ENCODE measurements around the gene ESRRG.

ESRRG gene

DNA sequence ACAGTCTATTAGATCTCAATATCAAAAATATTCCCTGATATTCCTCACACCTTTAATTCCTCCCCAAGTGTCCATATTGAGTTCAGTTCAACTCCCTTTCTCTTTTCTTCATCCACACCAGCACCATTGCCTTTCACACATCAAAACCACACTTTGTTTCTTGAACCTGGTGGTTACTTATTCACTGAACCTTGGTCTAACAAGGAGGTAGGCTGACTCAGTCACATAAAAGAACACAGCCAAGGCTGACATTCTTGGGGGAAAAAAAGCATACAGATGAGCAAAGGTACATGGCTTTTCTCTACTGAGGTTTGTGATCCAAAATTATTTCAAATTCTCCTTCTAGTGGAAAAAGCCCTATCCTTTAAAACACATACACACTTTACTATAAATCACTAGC, 168.3 kb downstream of the ESRRG start:
- H2AFZ ChIP-seq (ENCODE audit: low read length): no peak overlapping the region
- no peaks in the 10 kb centered on the region for H3K79me2 ChIP-seq (ENCODE audit: insufficient read depth, low read length)
- H4K20me1 ChIP-seq (ENCODE audit: insufficient read depth, low read length, poor library complexity, severe bottlenecking): no peaks in the 10 kb centered on the region
- no peak overlapping the region for H3K9ac ChIP-seq (ENCODE audit: low read depth, low read length, poor library complexity, severe bottlenecking)
- H3K4me2 ChIP-seq (ENCODE audit: low read depth, low read length, poor library complexity, severe bottlenecking): no peak overlapping the region
- H3F3A ChIP-seq (ENCODE audit: low read depth): no peaks in the 10 kb centered on the region
- H3K27me3 ChIP-seq (ENCODE audit: insufficient read depth, low read length, poor library complexity, severe bottlenecking): no peaks in the 10 kb centered on the region
- no peaks in the 10 kb centered on the region for H3K36me3 ChIP-seq (ENCODE audit: insufficient read depth, low read length)
- H3K9me3 ChIP-seq (ENCODE audit: insufficient read depth, low read depth, low read length): no peaks in the 10 kb centered on the region
- no peaks in the 10 kb centered on the region for H3K4me1 ChIP-seq (ENCODE audit: insufficient read depth, low read length, poor library complexity, severe bottlenecking)
- H3K4me3 ChIP-seq (ENCODE audit: low read length, poor library complexity, severe bottlenecking): no peak overlapping the region
- TF ChIP-seq, protein P1, sequence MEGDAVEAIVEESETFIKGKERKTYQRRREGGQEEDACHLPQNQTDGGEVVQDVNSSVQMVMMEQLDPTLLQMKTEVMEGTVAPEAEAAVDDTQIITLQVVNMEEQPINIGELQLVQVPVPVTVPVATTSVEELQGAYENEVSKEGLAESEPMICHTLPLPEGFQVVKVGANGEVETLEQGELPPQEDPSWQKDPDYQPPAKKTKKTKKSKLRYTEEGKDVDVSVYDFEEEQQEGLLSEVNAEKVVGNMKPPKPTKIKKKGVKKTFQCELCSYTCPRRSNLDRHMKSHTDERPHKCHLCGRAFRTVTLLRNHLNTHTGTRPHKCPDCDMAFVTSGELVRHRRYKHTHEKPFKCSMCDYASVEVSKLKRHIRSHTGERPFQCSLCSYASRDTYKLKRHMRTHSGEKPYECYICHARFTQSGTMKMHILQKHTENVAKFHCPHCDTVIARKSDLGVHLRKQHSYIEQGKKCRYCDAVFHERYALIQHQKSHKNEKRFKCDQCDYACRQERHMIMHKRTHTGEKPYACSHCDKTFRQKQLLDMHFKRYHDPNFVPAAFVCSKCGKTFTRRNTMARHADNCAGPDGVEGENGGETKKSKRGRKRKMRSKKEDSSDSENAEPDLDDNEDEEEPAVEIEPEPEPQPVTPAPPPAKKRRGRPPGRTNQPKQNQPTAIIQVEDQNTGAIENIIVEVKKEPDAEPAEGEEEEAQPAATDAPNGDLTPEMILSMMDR (conservative IDR thresholded peaks at IDR 0.05; ENCODE audit: low read length): no peak
- no peak for TF ChIP-seq EZH2phosphoT487 (IDR thresholded peaks at IDR 0.05; ENCODE audit: borderline replicate concordance)
- H3K9me2 ChIP-seq (replicated peaks; ENCODE audit: low read depth, low read length): no peaks in the 10 kb centered on the region

DNA sequence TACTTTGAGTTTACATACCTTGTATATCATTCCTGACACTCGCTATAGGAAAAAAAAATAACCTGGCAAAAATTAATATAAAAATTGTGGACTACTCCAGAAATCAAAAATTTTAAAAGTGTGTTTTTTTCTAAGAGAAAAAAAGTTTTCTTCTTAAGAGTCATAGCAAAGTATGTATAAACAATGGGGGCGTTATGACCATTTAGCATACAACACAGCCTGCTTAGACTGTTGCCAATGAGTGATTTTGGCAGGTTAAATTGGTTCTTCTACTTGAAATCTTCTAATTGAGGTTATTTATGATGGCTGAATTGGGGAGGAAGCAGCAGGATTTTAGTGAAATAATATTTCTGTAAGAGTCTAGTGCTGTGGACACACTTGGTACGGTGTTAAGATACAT, 169.5 kb downstream of the ESRRG start:
- TF ChIP-seq, protein P1 (conservative IDR thresholded peaks at IDR 0.05; ENCODE audit: low read length): no peak
- no peak for TF ChIP-seq EZH2phosphoT487 (IDR thresholded peaks at IDR 0.05; ENCODE audit: borderline replicate concordance)

DNA sequence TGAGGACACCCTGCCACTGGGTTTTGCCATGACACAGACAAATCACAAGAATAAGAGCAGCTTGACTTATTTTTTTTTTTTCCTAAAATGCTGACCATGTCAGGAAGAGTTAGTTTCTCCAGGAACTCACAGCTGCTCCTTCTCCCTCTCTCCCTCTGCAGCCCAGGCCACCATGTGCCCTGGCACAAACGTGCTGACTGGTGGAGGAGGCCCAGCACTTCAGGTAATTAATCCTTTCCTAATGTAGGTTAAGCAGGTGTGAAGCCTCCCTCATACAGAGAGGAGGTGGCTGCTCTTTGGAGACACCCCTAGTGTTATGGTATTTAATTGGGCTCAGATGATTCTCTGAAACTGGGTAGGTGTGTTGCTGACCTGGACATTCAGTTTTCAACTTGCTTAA, 170.2 kb downstream of the ESRRG start:
- H3K4me2 ChIP-seq (ENCODE audit: low read depth, low read length, poor library complexity, severe bottlenecking): no peak overlapping the region
- no peak for TF ChIP-seq EZH2phosphoT487 (IDR thresholded peaks at IDR 0.05; ENCODE audit: borderline replicate concordance)
- TF ChIP-seq, protein P1 (conservative IDR thresholded peaks at IDR 0.05; ENCODE audit: low read length): no peak
- H3K27me3 ChIP-seq (ENCODE audit: insufficient read depth, low read length, poor library complexity, severe bottlenecking): no peaks in the 10 kb centered on the region
- no peak overlapping the region for H3K4me3 ChIP-seq (ENCODE audit: low read length, poor library complexity, severe bottlenecking)
- H3K79me2 ChIP-seq (ENCODE audit: insufficient read depth, low read length): no peaks in the 10 kb centered on the region
- H3K9me3 ChIP-seq (ENCODE audit: insufficient read depth, low read depth, low read length): no peaks in the 10 kb centered on the region
- H3F3A ChIP-seq (ENCODE audit: low read depth): no peaks in the 10 kb centered on the region
- no peak overlapping the region for H3K9ac ChIP-seq (ENCODE audit: low read depth, low read length, poor library complexity, severe bottlenecking)
- H3K36me3 ChIP-seq (ENCODE audit: insufficient read depth, low read length): no peaks in the 10 kb centered on the region
- H4K20me1 ChIP-seq (ENCODE audit: insufficient read depth, low read length, poor library complexity, severe bottlenecking): no peaks in the 10 kb centered on the region
- H2AFZ ChIP-seq (ENCODE audit: low read length): no peak overlapping the region
- H3K4me1 ChIP-seq (ENCODE audit: insufficient read depth, low read length, poor library complexity, severe bottlenecking): no peaks in the 10 kb centered on the region
- H3K9me2 ChIP-seq (replicated peaks; ENCODE audit: low read depth, low read length): no peaks in the 10 kb centered on the region

More for the DNA sequence above, 169.5 kb downstream of the ESRRG start:
- Histone ChIP-seq H3K27me3 (ENCODE audit: insufficient read depth, low read length, poor library complexity, severe bottlenecking) (no peaks in the 10 kb centered on the region), H3K4me3 (ENCODE audit: low read length, poor library complexity, severe bottlenecking) (no peak overlapping the region), H3K79me2 (ENCODE audit: insufficient read depth, low read length) (no peaks in the 10 kb centered on the region), H3K9me3 (ENCODE audit: insufficient read depth, low read depth, low read length) (no peaks in the 10 kb centered on the region), H3K9me2 (replicated peaks; ENCODE audit: low read depth, low read length) (no peaks in the 10 kb centered on the region), H3K36me3 (ENCODE audit: insufficient read depth, low read length) (no peaks in the 10 kb centered on the region), H3K9ac (ENCODE audit: low read depth, low read length, poor library complexity, severe bottlenecking) (no peak overlapping the region), H3F3A (ENCODE audit: low read depth) (no peaks in the 10 kb centered on the region), H3K4me2 (ENCODE audit: low read depth, low read length, poor library complexity, severe bottlenecking) (no peak overlapping the region), H2AFZ (ENCODE audit: low read length) (no peak overlapping the region), H3K4me1 (ENCODE audit: insufficient read depth, low read length, poor library complexity, severe bottlenecking) (no peaks in the 10 kb centered on the region), H4K20me1 (ENCODE audit: insufficient read depth, low read length, poor library complexity, severe bottlenecking) (no peaks in the 10 kb centered on the region)

Data from Loucy (cell line).